Anterior cingulate cortex (tissue), 58 donors: ENCODE measurements around the gene USP11.
"Not testable (repeated sequence)": the region's sequence is repeated elsewhere in the genome, so short reads cannot be mapped to it uniquely, and the experiment has no call there.

Experiments
- DNase-seq, 58 donors: peaks; one replicate each; lab custom pipeline; 2025; lab: John Stamatoyannopoulos, UW

USP11 gene

DNA sequence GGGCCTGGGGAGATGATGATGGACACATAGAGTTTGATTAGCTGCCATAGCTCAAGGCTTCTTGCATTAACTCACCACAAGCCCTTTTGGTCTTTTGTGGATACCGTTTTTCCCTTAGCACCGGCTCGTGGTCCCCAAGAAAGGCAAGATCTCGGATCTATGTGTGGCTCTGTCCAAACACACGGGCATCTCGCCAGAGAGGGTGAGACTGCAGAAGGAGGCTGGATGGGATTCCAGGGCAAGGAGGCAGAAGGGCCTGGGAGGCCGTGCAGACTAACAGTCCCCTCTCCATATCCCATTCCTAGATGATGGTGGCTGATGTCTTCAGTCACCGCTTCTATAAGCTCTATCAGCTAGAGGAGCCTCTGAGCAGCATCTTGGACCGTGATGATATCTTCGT is 9.5 kb downstream of the USP11 start:
- DNase-seq, result no peak

DNA sequence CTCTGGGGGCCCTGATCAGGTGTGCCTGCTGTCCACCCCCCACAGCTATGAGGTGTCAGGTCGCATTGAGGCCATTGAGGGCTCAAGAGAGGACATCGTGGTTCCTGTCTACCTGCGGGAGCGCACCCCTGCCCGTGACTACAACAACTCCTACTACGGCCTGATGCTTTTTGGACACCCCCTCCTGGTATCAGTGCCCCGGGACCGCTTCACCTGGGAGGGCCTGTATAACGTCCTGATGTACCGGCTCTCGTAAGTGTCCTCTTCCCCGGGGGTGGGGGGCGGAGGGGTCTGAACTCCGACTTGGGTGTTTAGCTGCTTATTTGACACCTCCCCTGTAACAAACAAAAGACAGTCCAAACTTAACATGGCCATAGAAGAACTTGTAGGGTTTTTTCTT is 10.5 kb downstream of the USP11 start:
- no peak for DNase-seq

DNA sequence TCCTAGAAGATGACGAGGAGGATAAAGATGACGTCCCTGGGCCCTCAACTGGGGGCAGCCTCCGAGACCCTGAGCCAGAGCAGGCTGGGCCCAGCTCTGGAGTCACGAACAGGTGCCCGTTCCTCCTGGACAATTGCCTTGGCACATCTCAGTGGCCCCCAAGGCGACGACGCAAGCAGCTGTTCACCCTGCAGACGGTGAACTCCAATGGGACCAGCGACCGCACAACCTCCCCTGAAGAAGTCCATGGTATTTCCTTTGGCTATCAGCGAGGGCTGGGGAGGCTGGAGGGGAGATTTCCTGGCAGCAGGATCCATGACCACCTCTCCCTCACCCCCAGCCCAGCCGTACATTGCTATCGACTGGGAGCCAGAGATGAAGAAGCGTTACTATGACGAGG is 11.9 kb downstream of the USP11 start:
- no peak for DNase-seq

DNA sequence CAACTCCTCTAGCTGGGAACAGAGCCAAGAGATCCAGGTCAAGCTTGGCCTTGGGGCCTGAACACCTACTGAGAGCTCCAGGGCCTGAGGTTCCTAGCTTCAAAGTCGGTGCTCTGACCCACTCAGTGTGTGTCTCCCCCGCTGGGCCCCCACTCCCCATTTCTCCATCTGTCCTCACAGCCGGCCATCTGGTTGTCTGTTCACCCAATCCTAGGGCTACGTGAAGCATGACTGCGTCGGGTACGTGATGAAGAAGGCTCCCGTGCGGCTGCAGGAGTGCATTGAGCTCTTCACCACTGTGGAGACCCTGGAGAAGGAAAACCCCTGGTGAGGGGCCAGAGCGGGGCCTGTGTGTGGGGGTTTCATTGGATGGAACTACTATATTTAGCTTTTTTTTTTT is 12.3 kb downstream of the USP11 start:
- no peak for DNase-seq

DNA sequence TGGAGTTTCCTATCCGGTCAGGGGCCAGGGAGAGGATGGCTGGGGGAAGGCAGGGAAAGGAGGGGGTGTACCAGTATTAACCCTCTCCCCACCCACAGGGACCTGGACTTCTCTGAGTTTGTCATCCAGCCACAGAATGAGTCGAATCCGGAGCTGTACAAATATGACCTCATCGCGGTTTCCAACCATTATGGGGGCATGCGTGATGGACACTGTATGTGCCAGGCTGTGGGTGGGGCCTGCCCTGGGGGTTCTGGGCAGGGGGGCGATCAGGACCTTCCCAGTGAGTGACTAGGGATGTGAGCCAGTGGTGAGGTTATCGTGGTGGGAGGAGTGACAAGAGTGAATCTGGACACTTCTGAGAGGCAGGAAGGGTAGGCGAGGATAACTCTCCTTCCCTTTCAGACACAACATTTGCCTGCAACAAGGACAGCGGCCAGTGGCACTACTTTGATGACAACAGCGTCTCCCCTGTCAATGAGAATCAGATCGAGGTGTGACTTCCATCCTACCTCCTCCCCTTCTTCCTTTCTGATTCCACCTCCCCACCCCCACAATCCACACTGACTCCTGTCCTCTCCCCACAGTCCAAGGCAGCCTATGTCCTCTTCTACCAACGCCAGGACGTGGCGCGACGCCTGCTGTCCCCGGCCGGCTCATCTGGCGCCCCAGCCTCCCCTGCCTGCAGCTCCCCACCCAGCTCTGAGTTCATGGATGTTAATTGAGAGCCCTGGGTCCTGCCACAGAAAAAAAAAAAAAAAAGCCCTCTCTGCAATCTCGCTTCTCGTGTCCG is 14.6 kb downstream of the USP11 start:
- DNase-seq, result no peak

DNA sequence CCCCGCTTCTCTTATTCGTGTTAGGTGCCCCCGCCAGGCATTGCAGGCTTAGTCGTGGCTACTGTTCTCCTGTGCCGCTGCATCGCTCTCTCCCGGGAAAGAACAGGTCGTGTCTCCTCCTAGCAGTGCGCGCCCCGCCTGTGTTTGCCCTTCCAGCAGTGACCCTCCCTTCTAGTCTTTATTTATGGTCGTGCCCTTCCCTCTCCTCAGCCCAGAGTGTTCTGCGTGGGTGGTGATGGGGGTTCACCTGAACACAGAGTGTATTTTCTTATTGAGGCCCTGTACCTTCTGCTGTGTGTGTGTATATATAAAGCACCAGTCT is 15.2 kb downstream of the USP11 start:
- DNase-seq, result no peak

DNA sequence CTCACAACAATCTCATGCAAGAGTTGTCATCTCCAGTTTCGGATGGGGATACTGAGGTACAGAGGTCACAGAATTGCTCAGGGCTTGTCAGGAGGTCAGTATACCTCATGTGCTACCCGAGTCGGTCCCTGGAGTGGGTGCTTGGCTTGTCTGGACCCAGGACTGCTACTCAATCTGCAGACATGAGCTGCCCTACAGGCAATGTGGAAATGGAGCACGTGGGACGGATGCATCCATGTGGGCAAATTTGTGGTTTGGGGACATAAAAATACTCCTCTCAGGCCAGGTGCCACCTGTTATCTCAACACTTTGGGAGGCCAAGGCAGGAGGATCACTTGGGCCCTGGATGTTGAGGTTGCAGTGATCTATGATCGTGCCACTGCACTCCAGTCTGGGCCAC is 15.8 kb downstream of the USP11 start:
- no peak for DNase-seq

DNA sequence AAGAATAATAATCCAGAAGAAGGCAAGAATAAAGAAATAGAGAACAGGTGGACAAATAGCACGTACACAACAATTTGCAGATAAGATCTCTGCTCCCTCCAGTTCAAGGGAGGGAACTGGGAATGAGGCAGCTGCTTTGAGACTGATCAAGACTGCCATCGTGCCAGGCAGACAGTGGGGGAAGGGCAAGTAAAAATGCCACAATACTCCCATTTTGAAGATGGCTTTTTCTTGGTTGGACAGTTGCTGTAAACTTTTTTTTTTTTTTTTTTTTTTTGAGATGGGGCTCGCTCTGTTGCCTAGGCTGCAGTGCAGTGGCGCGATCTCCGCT is 17.2 kb downstream of the USP11 start:
- no peak for DNase-seq

DNA sequence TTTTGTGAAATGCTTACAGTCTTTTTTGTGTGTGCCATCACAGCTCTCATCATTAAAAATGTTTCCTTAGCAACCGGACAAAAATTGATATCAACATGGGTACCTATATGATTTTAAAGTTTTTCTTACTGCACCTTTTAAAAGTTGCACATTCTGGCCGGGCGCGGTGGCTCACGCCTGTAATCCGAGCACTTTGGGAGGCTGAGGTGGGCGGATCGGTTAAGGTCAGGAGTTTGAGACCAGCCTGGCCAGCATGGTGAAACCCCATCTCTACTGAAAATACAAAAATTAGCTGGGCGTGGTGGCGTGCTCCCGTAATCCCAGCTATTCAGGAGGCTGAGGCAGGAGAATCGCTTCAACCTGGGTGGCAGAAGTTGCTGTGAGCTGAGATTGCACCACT is 24.8 kb downstream of the USP11 start:
- DNase-seq, result not testable (repeated sequence)

DNA sequence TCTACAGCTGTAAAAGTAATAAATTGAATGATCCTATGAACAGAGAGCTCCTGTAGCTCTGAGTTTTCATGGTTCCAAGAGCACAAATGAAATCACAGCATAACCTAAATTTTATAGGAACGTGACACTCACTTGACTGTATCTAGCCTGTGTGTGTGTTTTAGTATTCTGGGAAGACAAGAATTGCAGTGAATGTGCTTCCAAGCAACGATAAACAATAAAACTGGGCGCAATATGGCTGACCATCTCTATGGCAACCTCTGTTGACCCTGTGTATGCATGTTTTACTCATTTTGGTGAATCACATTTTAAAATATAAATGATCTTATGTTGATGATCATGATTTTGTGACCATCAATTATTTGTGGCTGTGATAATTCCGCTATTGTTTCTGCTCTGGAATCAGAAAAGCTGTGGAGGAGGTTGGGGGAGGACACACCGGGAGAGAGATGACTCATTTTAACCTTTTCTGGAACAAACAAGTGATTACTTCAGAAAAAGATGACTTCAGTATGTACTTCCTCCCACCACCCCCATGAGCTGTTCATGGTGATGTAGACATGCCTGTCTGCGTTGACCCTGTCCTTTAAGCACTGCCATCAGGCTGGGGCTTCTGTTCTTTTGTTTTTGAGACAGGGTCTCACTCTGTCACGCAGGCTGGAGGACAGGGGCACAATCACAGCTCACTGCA is 31.8 kb downstream of the USP11 start:
- DNase-seq, result peak in 1 of 58 donors; percentile 5

DNA sequence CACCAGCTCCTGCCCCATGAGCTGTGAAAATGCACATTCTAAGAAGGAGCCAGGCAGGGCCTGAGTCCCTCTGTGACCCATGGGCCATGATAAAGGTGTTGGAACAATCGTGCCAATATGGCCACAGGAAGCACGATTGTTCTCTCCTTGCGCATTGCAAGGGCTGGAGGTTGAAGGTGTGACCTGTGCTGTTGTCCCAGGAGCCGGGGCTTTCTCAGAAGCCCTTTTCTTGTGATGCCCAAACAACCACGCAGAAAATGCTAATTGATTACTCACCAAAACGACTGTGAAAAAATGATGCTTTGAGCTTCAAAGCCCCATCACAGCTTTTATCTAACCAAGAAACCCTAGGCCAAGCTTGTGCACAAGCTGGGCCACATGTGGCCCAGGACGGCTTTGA is 33.8 kb downstream of the USP11 start:
- no peak for DNase-seq

DNA sequence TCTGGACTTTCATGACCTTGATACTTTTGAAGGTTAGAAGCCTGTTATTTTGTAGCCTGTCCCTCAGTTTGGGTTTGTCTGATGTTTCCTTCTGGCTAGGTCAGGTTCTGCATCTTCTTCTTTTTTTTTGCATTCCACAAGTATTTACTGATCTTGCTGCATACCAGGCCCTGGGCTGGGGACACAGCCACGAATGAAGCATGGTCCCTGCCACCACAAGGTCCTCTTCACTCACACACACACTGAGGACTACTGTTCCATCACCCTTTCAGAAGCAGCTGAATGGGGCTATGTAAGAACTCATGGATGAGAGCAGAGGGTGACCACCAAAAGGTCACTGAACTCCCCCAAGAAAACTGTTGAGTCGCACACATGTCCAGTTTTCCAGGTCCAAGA is 39.2 kb downstream of the USP11 start:
- DNase-seq, result no peak

DNA sequence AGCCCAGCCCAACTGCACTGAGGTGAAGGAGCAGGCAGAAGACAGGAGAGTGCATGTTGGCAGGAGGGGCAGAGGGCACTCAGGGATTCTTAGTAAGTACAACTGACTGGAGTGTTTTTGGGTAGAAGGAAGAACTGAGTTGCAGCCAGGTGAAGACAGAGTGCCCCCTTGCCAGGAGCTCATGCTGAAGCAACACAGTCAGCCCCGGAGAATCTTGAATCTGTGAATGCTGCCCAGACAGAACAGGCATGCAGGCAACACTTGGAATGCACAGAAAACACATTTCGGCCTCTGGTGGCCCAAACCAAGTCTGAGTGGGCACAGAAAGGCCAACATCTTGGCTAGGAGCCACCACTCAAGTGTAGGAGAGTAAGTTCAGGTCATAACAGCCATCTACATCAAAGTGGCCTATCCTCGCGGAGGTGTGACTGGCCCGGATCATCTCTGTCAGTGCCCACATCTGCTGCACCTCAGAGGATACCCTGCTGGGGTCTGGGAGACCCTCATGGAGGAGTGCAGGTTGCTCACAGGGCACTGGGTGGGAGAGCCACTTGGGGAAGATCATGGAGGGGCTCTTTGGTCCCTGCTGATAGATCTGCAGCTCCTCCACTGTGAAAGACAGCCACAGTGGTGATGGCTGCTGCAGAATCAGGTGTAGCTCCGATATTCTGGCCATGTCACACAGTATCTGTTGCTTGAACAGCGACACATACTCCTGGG is 40.4 kb downstream of the USP11 start:
- DNase-seq, result no peak

DNA sequence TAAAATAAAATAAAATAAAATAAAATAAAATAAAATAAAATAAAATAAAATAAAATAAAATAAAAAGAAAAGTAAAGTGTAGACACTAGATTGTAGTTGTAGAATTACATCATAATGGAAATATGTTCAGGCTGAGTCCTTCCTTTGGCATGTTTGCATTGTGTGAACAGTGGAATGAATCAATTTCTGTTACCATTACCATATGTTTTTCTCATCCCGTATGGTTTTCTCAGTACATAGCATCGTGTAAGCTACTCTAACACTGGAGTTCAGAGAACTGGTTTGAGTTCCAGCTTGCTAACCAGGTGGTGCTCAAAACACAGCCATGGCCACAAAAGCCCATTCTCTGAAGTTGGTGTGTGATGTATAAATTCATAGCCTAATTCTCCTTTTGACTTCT is 45.9 kb downstream of the USP11 start:
- no peak for DNase-seq

DNA sequence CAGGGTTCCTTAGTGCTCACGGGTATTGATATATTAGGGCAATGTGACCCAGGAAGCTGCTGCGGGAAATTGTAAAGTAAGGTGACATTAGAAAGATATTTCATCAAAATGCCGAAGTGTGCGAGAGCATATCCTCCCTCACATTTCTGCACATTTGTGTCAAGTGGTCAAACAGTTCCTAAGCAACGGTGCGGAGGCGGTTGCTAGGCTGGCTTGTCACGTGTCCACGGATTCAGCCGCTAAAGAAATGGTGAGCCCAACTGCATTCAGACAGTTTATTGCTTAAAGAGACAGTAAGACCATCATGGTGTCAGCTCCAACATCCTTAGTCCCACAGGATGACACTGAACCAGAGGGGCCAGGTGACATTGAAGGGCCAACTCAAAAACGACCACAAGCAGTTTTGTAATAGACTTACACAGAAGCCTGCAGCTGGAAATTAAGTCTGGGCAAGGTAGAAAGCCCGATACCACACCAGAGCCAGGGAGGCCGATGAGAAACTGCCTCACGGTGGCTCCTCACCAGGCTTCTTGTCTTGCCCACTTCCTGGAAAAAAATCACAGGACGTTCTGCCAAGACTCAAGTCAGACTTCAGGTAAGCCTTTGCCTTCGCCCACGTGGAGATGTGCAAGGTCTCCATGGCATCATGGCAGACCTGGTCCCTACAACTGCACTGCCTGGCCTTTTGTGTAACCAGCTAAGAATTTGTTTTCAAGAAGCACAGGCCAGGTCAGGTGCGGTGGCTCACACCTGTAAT is 50.4 kb downstream of the USP11 start:
- DNase-seq, result peak in 50 of 58 donors; percentile 0 to 67 (median 16)

DNA sequence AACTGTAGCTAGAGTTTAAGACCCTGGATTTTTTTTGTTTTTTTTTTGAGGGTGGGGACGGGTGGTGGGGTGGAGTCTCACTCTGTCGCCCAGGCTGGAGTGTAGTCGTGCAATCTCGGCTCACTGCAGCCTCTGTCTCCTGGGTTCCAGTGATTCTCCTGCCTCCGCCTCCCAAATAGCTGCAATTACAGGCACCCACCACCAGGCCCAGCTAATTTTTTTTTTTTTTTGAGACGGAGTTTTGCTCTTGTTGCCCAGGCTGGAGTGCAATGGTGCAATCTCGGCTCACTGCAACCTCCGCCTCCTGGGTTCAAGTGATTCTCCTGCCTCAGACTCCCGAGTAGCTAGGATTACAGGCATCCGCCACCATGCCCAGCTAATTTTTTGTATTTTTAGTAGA is 51.8 kb downstream of the USP11 start:
- not testable (repeated sequence) for DNase-seq

DNA sequence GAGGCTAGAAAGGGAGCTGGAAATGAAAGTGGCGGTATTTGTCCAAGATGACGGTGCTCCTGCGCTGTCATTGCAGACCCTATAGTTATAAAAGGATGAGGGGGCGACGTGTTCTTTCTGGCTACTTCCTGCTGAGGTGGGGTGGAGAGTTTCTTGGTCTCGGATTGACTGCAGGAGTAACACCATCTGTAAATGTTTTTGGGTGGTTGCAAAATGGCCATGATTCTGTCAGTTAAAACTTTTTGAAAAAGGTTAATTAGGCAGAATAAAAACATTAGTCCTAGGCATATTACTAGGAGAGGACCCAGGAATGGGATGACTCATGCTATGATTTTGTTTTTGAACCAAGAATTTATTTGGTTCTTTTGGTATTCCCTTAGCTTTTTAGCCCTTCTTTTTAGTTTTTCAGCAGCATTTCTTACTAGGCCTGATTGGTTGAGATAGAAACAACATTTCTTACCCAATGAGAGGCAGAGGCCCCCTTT is 53.1 kb downstream of the USP11 start:
- DNase-seq, result peak in 1 of 58 donors; percentile 3

DNA sequence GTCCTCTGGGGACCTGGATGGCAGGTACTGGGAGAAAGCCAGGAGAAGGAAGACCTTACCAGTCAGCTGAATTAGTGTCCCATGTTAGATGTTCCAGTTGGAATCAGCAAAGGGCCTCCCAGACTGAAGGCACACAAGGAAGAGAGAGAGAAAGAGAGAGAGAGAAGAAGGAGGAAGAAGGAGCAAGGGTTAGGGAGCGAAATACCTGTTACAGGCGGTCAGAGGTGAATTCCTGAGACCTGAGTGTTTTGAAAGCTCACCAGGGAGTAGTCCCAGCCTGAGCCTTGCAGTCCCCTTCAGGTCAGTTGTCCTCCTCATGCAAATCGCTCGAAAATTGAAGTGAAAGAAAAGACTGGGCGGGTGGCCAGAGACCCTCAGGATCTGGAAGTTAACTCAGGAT is 60.3 kb downstream of the USP11 start:
- no peak for DNase-seq

DNA sequence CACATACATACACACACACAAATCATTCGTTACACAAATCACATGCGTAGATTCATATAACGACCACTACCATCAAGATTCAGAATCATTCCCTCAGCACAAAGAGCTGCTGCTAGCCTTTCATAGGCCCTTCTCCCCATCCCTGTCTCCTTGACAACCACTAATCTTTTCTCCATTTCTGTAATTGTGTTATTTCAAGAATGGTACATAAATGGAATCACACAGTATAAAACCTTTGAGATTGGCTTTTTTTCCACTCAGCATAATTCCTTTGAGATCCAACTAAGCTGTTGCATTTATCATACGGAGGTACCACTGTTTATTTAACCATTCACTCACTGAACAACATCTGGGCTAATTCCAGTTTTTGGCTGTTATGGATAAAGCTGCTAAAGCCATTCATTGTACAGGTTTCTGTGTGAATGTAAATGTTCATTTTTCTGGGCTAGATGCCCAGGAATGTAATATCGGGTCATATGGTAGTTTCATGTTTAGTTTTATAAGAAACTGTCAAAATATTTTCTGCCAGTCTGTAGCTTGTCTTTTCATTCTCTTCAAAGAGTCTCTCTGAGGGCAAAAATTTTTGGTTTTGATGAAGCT is 64.1 kb downstream of the USP11 start:
- DNase-seq, result no peak

DNA sequence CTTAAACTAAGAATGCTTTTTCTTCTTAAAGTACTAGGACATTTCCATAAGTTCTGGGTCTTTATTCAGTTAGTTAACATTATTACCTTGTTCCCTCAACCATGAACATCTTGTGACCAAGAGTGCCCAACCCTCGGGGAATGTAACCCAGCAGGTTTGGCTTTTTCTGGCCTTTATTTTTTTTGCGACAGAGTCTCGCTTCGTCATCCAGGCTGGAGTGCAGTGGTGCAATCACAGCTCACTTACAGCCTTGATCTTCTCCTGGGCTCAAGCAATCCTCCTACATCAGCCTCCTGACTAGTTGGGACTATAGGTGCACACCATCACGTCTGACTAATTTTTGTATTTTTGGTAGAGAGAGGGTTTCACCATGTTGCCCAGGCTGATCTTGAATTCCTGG is 65.1 kb downstream of the USP11 start:
- DNase-seq, result no peak
